ENCODE results near the gene LAMB4. TPM values are rescaled to one million over a fixed set of nuclear protein-coding genes. Genes with fewer than 3 reads are reported as not detected.

Gene LAMB4
- total and polyA plus RNA-seq, 4 experiments from 2014 or later = not detected

GRCh38 chr7:108009873-108010272, 120.3 kb downstream of the LAMB4 start:
- Histone ChIP-seq H3K9me3 (ENCODE audit: control insufficient read depth in 1 of 2, low read length in 2 of 2) (no peaks in the 10 kb centered on the region), H3K36me3 (ENCODE audit: insufficient read depth, low read length) (no peaks in the 10 kb centered on the region), H3K4me3 (ENCODE audit: low read length in 2 of 2) (no peak overlapping the region), H3K27me3 (ENCODE audit: insufficient read depth, low read length) (no peaks in the 10 kb centered on the region), H3K27ac (ENCODE audit: low read depth, low read length) (no peak overlapping the region), H3K4me1 (ENCODE audit: insufficient read depth, low read length) (no peaks in the 10 kb centered on the region)
- POLR2A ChIA-PET (ENCODE audit: partially characterized antibody) = no interaction called here
- Mint-ChIP-seq H3K27me3 (peaks cover 20 to 22% of the 10 kb centered on the region in 2 donors), H3K27ac (no peak overlapping the region), H3K4me3 (no peak overlapping the region), H3K36me3 (no peaks in the 10 kb centered on the region), H3K9me3 (peaks cover 0 to 3% (median 0%) of the 10 kb centered on the region in 8 donors), H3K4me1 (peaks cover 0 to 3% (median 0%) of the 10 kb centered on the region in 4 donors)
- intact Hi-C loops (cut with micrococcal nuclease) = no loop called here
- CTCF ChIA-PET (ENCODE audit: partially characterized antibody) = no interaction called here
- no peak for DNase-seq

DNA sequence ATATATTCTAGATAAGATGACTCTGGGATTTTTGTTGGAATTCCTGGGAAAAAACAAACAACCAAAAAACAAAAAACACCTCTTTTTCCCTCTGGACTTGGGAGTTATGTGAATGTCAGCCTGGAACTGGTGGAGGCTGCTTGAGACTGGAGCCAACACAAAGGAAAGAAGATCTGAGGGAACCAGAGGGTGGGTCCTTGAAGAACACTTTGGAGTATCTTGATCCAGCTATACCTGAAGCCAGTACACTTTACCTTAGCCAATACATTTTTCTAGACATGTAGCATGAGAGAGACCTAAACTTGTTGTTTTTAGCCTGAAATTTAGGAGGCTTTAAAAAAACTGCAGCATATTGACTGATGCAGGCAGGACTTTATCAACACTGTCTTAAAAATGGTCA, 121.3 kb downstream of the LAMB4 start:
- no peak overlapping the region for H3K4me3 Mint-ChIP-seq
- H3K4me1 Mint-ChIP-seq = peaks cover 4 to 7% (median 5%) of the 10 kb centered on the region in 4 donors
- Histone ChIP-seq H3K4me1 (ENCODE audit: insufficient read depth, low read length) (peaks cover 4% of the 10 kb centered on the region), H3K36me3 (ENCODE audit: insufficient read depth, low read length) (no peaks in the 10 kb centered on the region), H3K27ac (ENCODE audit: low read depth, low read length) (no peak overlapping the region), H3K27me3 (ENCODE audit: insufficient read depth, low read length) (no peaks in the 10 kb centered on the region), H3K9me3 (ENCODE audit: control insufficient read depth in 1 of 2, low read length in 2 of 2) (no peaks in the 10 kb centered on the region), H3K4me3 (ENCODE audit: low read length in 2 of 2) (no peak overlapping the region)
- H3K27me3 Mint-ChIP-seq = peaks cover 28 to 31% of the 10 kb centered on the region in 2 donors
- no peaks in the 10 kb centered on the region for H3K36me3 Mint-ChIP-seq
- peaks cover 0 to 3% (median 0%) of the 10 kb centered on the region in 8 donors for H3K9me3 Mint-ChIP-seq
- CTCF ChIA-PET (ENCODE audit: partially characterized antibody) = no interaction called here
- POLR2A ChIA-PET (ENCODE audit: partially characterized antibody) = no interaction called here
- intact Hi-C loops (cut with micrococcal nuclease) = no loop called here
- no peak overlapping the region for H3K27ac Mint-ChIP-seq
- no peak for DNase-seq

DNA sequence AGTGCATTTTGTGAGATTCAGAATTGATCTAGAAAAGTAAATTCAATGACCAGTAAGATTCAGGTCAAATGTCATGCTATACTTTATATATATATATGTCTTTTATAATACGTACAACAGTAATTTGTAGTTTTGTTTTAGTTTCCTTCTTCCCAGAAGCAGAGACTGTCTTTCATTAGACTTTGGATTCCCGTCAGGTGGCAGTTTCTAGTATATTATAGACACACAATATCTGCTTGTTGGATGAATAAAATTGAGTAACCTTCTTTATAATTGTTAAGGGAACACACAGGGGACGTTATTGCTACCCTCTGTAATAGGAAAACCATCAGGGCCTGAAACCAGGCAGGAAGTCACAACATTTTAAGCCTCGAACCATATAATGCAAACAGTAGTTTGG, 121.9 kb downstream of the LAMB4 start:
- no peak overlapping the region for H3K4me3 ChIP-seq (ENCODE audit: low read length in 2 of 2)
- peaks cover 10% of the 10 kb centered on the region for H3K4me1 ChIP-seq (ENCODE audit: insufficient read depth, low read length)
- H3K36me3 ChIP-seq (ENCODE audit: insufficient read depth, low read length) = no peaks in the 10 kb centered on the region
- ChIA-PET CTCF (ENCODE audit: partially characterized antibody) (no interaction called here), POLR2A (ENCODE audit: partially characterized antibody) (no interaction called here)
- no peak for DNase-seq
- intact Hi-C loops (cut with micrococcal nuclease) = no loop called here
- H3K27ac ChIP-seq (ENCODE audit: low read depth, low read length) = no peak overlapping the region
- no peaks in the 10 kb centered on the region for H3K27me3 ChIP-seq (ENCODE audit: insufficient read depth, low read length)
- H3K4me3 Mint-ChIP-seq = no peak overlapping the region
- H3K36me3 Mint-ChIP-seq = no peaks in the 10 kb centered on the region
- peaks cover 28 to 36% of the 10 kb centered on the region in 2 donors for H3K27me3 Mint-ChIP-seq
- H3K9me3 ChIP-seq (ENCODE audit: control insufficient read depth in 1 of 2, low read length in 2 of 2) = no peaks in the 10 kb centered on the region
- H3K9me3 Mint-ChIP-seq = peaks cover 0 to 4% (median 0%) of the 10 kb centered on the region in 8 donors
- H3K4me1 Mint-ChIP-seq = peaks cover 4 to 10% (median 9%) of the 10 kb centered on the region in 4 donors
- no peak overlapping the region for H3K27ac Mint-ChIP-seq

- no peaks in the 10 kb centered on the region for H3K27me3 ChIP-seq (ENCODE audit: insufficient read depth, low read length)
- Mint-ChIP-seq H3K9me3 (peaks cover 0 to 4% (median 0%) of the 10 kb centered on the region in 8 donors), H3K27me3 (peaks cover 28 to 38% of the 10 kb centered on the region in 2 donors), H3K4me1 (peaks cover 4 to 12% (median 9%) of the 10 kb centered on the region in 4 donors), H3K36me3 (no peaks in the 10 kb centered on the region), H3K4me3 (no peak overlapping the region), H3K27ac (no peak overlapping the region)
- POLR2A ChIA-PET (ENCODE audit: partially characterized antibody) = no interaction called here
- no peaks in the 10 kb centered on the region for H3K9me3 ChIP-seq (ENCODE audit: control insufficient read depth in 1 of 2, low read length in 2 of 2)
- peaks cover 10% of the 10 kb centered on the region for H3K4me1 ChIP-seq (ENCODE audit: insufficient read depth, low read length)
- no peak overlapping the region for H3K4me3 ChIP-seq (ENCODE audit: low read length in 2 of 2)
- no peak for DNase-seq
- CTCF ChIA-PET (ENCODE audit: partially characterized antibody) = no interaction called here
- H3K27ac ChIP-seq (ENCODE audit: low read depth, low read length) = no peak overlapping the region
- H3K36me3 ChIP-seq (ENCODE audit: insufficient read depth, low read length) = no peaks in the 10 kb centered on the region
- intact Hi-C loops (cut with micrococcal nuclease) = no loop called here
Measured at GRCh38 chr7:108007762-108008161, 122.4 kb downstream of the LAMB4 start.

- Histone ChIP-seq H3K27ac (ENCODE audit: low read depth, low read length) (no peak overlapping the region), H3K4me1 (ENCODE audit: insufficient read depth, low read length) (peaks cover 10% of the 10 kb centered on the region), H3K9me3 (ENCODE audit: control insufficient read depth in 1 of 2, low read length in 2 of 2) (no peaks in the 10 kb centered on the region), H3K4me3 (ENCODE audit: low read length in 2 of 2) (no peak overlapping the region), H3K36me3 (ENCODE audit: insufficient read depth, low read length) (no peaks in the 10 kb centered on the region), H3K27me3 (ENCODE audit: insufficient read depth, low read length) (no peaks in the 10 kb centered on the region)
- no peak overlapping the region for H3K4me3 Mint-ChIP-seq
- CTCF ChIA-PET (ENCODE audit: partially characterized antibody) = no interaction called here
- H3K36me3 Mint-ChIP-seq = no peaks in the 10 kb centered on the region
- no peak for DNase-seq
- H3K9me3 Mint-ChIP-seq = peaks cover 0 to 4% (median 0%) of the 10 kb centered on the region in 8 donors
- POLR2A ChIA-PET (ENCODE audit: partially characterized antibody) = no interaction called here
- peaks cover 28 to 35% of the 10 kb centered on the region in 2 donors for H3K27me3 Mint-ChIP-seq
- no peak overlapping the region for H3K27ac Mint-ChIP-seq
- peaks cover 4 to 14% (median 9%) of the 10 kb centered on the region in 4 donors for H3K4me1 Mint-ChIP-seq
- intact Hi-C loops (cut with micrococcal nuclease) = no loop called here
Measured at GRCh38 chr7:108007261-108007660, 122.9 kb downstream of the LAMB4 start.

DNA sequence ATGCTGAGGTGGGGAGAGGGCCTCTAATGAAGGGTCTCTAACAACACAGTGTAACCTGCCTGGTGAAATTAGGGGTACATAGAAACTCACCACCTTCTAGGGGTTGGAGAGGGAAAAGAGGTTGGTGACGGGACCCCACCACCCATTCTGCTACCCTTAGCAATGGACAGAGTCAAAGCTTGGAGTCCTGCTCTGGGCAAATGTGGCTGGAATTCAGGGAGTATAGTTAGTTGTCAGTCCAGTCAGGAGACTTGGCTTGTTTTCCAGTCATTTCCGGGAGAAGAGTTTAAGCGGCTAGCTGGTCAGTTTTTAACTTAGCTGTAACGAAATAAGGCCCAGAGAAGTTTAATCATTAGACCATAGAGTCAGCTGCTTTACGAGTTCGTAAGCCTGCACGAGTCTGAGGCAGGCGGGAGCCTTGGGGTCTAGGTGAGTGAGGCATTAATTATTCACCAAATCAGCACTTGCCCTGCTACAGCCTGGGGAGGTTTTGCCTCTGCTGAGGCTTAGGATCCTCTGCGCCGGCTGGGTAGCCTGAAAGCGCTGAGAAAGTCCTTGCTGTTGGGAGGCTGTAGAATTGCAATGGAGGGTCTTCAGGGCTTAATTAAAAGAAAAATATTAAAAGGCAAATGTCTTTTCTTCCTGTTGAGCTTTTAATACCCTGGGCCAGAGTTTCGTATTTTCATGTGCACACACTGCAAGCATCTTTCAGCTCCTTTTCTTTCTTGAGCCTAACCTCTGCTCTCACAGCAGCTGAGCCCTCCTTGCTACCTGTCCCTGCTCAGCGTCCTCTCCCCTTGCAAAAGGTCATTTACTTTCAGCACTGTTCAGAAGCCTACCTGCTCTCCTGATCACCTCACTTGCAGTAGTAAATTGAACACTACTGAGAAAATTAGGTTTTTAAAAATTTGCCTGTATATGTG, 125.7 kb downstream of the LAMB4 start:
- no peak for DNase-seq
- Histone ChIP-seq H3K4me3 (ENCODE audit: low read length in 2 of 2) (no peak overlapping the region), H3K36me3 (ENCODE audit: insufficient read depth, low read length) (no peaks in the 10 kb centered on the region), H3K4me1 (ENCODE audit: insufficient read depth, low read length) (peaks cover 19% of the 10 kb centered on the region), H3K27me3 (ENCODE audit: insufficient read depth, low read length) (peaks cover 11% of the 10 kb centered on the region), H3K27ac (ENCODE audit: low read depth, low read length) (no peak overlapping the region), H3K9me3 (ENCODE audit: control insufficient read depth in 1 of 2, low read length in 2 of 2) (no peaks in the 10 kb centered on the region)
- peaks cover 35 to 43% of the 10 kb centered on the region in 2 donors for H3K27me3 Mint-ChIP-seq
- CTCF ChIA-PET (ENCODE audit: partially characterized antibody) = interaction anchor here (1.5 kb wide), 1 partner anchor 141 kb away, joined by 3 read pairs; no protein-coding TSS in a partner anchor
- no peaks in the 10 kb centered on the region for H3K36me3 Mint-ChIP-seq
- H3K9me3 Mint-ChIP-seq = peaks cover 0 to 4% (median 0%) of the 10 kb centered on the region in 8 donors
- POLR2A ChIA-PET (ENCODE audit: partially characterized antibody) = no interaction called here
- peaks cover 6 to 29% (median 15%) of the 10 kb centered on the region in 4 donors for H3K4me1 Mint-ChIP-seq
- H3K4me3 Mint-ChIP-seq = peak overlapping the region in 7 of 8 donors; percentile 47 to 89 (median 68)
- intact Hi-C loops (cut with micrococcal nuclease) = no loop called here
- no peak overlapping the region for H3K27ac Mint-ChIP-seq

GRCh38 chr7:108003599-108003935, 126.6 kb downstream of the LAMB4 start:
- no peaks in the 10 kb centered on the region for H3K9me3 ChIP-seq (ENCODE audit: control insufficient read depth in 1 of 2, low read length in 2 of 2)
- DNase-seq = no peak
- peaks cover 41 to 44% of the 10 kb centered on the region in 2 donors for H3K27me3 Mint-ChIP-seq
- no peak overlapping the region for H3K27ac ChIP-seq (ENCODE audit: low read depth, low read length)
- no peak overlapping the region for H3K4me3 ChIP-seq (ENCODE audit: low read length in 2 of 2)
- H3K27ac Mint-ChIP-seq = no peak overlapping the region
- intact Hi-C loops (cut with micrococcal nuclease) = no loop called here
- no peaks in the 10 kb centered on the region for H3K36me3 ChIP-seq (ENCODE audit: insufficient read depth, low read length)
- H3K27me3 ChIP-seq (ENCODE audit: insufficient read depth, low read length) = peaks cover 11% of the 10 kb centered on the region
- POLR2A ChIA-PET (ENCODE audit: partially characterized antibody) = no interaction called here
- H3K4me3 Mint-ChIP-seq = peak overlapping the region in 7 of 8 donors; percentile 30 to 89 (median 68)
- H3K4me1 Mint-ChIP-seq = peaks cover 6 to 29% (median 15%) of the 10 kb centered on the region in 4 donors
- peaks cover 19% of the 10 kb centered on the region for H3K4me1 ChIP-seq (ENCODE audit: insufficient read depth, low read length)
- peaks cover 0 to 7% (median 0%) of the 10 kb centered on the region in 8 donors for H3K9me3 Mint-ChIP-seq
- H3K36me3 Mint-ChIP-seq = no peaks in the 10 kb centered on the region
- CTCF ChIA-PET (ENCODE audit: partially characterized antibody) = interaction anchor here (1.5 kb wide), 1 partner anchor 142 kb away, joined by 3 read pairs; no protein-coding TSS in a partner anchor

Data from CD4-positive, alpha-beta memory T cell (primary cell).